WERI-Rb-1 (cell line): Measurements from ENCODE around the gene TMEM101.

Experiments used
- DNase-seq: peaks from one replicate; pipeline ENCODE4 v3.0.0-alpha.2; 2020
- H3K27ac ChIP-seq: fragments of 250-450 bp; sonication (Bioruptor Pico); 2 replicates; pipeline ENCODE4 v1.5.1; 2020; ENCODE audit warnings: mild to moderate bottlenecking, moderate library complexity
- H3K27me3 ChIP-seq: fragments of 250-450 bp; sonication (Bioruptor Pico); 2 replicates; pipeline ENCODE4 v1.5.1; 2021; ENCODE audit warnings: mild to moderate bottlenecking, low read depth, moderate library complexity; ENCODE audit not compliant: insufficient read depth, severe bottlenecking
- H3K36me3 ChIP-seq: fragments of 250-450 bp; sonication (Bioruptor Pico); 2 replicates; pipeline ENCODE4 v1.5.1; 2020; ENCODE audit warnings: mild to moderate bottlenecking, moderate library complexity
- H3K4me3 ChIP-seq: 2 replicates; pipeline ENCODE4 v1.5.1; 2011; ENCODE audit warnings: low read depth, mild to moderate bottlenecking, control low read depth, low read length
- H3K9me3 ChIP-seq: fragments of 250-450 bp; sonication (Bioruptor Pico); 2 replicates; pipeline ENCODE4 v1.5.1; 2021; ENCODE audit warnings: mild to moderate bottlenecking, moderate library complexity; ENCODE audit not compliant: severe bottlenecking
- TF ChIP-seq, protein P1 (sequence below): IDR thresholded peaks from 2 replicates; pipeline ENCODE4 v1.5.1; 2011; ENCODE audit warnings: low read depth, mild to moderate bottlenecking, control low read depth, inconsistent platforms, low read length

TMEM101 gene

DNA sequence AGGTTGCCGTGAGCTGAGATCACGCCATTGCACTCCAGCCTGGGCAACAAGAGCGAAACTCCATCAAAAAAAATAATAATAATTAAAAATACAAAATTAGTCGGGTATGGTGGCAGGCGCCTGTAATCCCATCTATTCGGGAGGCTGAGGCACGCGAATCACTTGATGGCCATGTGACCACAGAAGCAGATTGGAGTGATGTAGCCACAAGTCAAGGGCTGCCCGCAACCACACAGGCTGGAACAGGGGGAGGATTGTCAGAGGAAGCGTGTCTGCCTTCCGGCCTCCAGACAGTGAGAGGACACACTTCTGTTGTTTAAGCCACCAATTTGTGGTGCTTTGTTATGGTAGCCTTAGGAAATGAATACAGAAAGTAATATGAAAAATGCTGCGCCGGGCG is 22.1 kb downstream of the TMEM101 start:
- Histone ChIP-seq H3K36me3 (no peaks in the 10 kb centered on the region), H3K9me3 (no peaks in the 10 kb centered on the region), H3K27me3 (no peaks in the 10 kb centered on the region), H3K27ac (no peak overlapping the region), H3K4me3 (no peak overlapping the region)
- TF ChIP-seq, protein P1, sequence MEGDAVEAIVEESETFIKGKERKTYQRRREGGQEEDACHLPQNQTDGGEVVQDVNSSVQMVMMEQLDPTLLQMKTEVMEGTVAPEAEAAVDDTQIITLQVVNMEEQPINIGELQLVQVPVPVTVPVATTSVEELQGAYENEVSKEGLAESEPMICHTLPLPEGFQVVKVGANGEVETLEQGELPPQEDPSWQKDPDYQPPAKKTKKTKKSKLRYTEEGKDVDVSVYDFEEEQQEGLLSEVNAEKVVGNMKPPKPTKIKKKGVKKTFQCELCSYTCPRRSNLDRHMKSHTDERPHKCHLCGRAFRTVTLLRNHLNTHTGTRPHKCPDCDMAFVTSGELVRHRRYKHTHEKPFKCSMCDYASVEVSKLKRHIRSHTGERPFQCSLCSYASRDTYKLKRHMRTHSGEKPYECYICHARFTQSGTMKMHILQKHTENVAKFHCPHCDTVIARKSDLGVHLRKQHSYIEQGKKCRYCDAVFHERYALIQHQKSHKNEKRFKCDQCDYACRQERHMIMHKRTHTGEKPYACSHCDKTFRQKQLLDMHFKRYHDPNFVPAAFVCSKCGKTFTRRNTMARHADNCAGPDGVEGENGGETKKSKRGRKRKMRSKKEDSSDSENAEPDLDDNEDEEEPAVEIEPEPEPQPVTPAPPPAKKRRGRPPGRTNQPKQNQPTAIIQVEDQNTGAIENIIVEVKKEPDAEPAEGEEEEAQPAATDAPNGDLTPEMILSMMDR = no peak
- DNase-seq = no peak

DNA sequence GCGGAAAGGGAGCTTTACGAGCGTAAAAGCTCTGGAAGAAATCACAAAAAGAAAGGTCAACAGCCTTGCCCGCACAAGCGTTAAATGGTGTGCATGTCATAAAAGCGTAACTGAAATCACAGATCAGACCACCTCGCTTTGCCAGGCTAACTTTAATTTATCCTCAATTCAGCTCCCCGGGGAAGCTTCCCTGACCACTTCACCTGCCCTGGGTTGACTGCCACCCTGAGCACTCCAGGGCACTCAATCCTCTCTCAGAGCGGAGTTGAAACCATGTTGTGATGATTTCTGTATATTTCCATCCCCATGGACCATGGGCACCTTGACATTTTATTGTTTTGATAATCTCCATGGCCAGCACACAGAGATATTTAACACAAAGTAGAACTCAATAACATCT is 26.5 kb downstream of the TMEM101 start:
- TF ChIP-seq, protein P1 = no peak
- H3K4me3 ChIP-seq = no peak overlapping the region
- H3K27me3 ChIP-seq = no peaks in the 10 kb centered on the region

DNA sequence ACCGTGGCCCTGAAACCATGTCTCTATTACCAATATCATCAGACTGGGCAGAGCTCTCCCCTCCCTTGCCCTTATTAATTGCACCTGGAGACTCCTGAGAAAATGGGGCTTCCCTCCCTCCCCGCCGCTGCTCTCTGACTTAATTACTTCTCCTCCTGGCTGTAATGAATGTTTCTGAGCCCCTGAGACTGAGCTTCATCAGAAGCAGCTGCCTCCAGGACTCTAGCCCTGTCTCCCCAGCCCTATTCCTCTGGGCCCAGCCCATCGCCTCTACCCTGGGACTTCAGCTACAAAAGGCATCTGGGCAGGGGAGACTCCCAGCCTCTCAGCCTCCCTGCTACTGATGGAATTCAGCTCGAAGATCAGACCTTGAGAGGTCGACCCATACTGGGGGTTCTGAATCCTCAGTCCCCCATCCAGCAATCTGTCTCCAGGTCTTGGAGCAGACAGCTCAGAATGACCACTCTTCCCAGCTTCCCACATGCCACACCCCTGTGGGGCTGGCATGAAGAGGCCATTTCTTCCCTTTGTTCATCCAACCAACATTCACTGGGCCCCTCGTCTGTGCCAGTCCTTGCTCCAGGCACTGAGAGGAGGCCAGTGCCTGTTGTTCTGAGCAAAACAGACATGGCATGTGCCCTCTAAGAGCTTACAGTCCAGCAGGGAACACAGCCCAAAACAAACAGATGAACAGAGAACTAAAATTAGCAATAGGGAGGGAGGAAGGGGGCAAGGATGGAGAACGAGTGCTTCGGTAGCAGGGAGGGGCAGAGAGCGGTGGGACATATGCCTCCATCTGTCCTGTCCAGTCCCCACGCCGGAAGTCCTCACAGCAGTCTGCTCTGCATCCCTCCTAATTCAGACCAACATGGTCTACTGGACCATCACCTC is 27.4 kb downstream of the TMEM101 start:
- TF ChIP-seq, protein P1 = no peak
- Histone ChIP-seq H3K27ac (no peak overlapping the region), H3K27me3 (no peaks in the 10 kb centered on the region), H3K4me3 (no peak overlapping the region), H3K36me3 (no peaks in the 10 kb centered on the region), H3K9me3 (no peaks in the 10 kb centered on the region)
- no peak for DNase-seq

More for the DNA sequence above, 26.5 kb downstream of the TMEM101 start:
- no peaks in the 10 kb centered on the region for H3K36me3 ChIP-seq
- H3K27ac ChIP-seq = no peak overlapping the region
- H3K9me3 ChIP-seq = no peaks in the 10 kb centered on the region
- DNase-seq = no peak

DNA sequence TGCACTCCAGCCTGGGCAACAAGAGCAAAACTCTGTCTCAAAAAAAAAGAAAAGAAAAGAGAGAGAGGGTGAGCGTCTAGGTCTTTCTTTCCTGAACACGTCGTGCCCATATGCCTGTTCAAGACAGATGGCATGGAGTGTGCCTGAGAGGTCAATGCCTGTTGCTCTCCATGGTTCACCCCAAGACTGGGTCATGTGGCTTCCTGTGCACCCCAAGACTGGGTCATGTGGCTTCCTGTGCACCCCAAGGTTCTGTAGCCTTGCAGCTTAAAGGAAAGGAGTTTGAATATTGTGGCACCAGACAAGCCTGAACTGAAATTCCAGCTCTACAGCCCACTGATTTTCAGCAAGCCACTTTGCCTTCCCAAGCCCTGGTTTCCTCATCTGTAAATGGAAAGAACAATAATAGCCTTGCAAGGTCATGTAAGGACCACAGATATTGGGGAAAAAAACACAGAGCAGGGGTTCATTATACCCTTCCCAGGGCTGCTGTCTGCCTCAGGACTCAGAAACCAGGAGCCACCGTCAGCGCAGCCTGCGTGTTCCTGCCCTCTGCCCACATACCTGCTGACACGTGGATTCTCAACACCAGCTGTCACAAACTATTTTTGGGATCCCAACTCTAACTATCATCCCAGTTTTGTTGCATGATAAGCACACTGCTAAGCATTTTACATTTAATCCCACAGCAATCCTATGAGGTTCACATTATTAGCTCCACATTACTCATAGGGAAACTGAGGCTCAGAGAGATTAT is 28.4 kb downstream of the TMEM101 start:
- TF ChIP-seq, protein P1 = no peak
- Histone ChIP-seq H3K27ac (no peak overlapping the region), H3K9me3 (no peaks in the 10 kb centered on the region), H3K36me3 (no peaks in the 10 kb centered on the region), H3K27me3 (no peaks in the 10 kb centered on the region), H3K4me3 (no peak overlapping the region)
- no peak for DNase-seq

DNA sequence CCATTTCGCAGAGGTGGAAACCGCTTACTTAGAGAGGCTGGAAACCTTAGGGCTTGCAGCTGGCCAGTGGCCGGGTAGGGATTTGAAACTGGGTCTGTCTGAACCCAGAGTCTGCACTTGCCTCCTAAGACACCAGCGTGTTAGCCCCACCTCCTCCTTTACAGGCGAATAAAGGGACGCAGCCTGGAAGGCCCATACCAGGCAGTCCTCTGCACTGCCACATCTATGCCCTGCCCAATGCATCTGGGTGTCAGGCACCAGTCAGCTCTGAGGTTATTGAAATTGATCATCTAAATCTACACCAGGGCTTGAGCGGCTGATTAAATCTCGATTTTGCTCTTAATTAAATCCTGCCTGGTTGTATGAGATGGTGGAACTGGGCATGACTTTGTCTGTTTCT is 30.2 kb downstream of the TMEM101 start:
- no peak overlapping the region for H3K4me3 ChIP-seq
- no peaks in the 10 kb centered on the region for H3K27me3 ChIP-seq
- no peak overlapping the region for H3K27ac ChIP-seq
- TF ChIP-seq, protein P1 = no peak
- no peaks in the 10 kb centered on the region for H3K9me3 ChIP-seq
- no peaks in the 10 kb centered on the region for H3K36me3 ChIP-seq
- DNase-seq = no peak
